HG02588 (cell line): Measurements from ENCODE around the gene IFI6.
A peak's percentile ranks its signal among the peaks of the same experiment; 100 is the strongest.

Experiments used
- ATAC-seq: cut with Tn5 transposase; IDR thresholded peaks from one replicate; pipeline ENCODE4 v1.9.1; 2021; ENCODE audit warnings: mild to moderate bottlenecking, moderate library complexity; ENCODE audit not compliant: unreplicated experiment

Gene IFI6

DNA sequence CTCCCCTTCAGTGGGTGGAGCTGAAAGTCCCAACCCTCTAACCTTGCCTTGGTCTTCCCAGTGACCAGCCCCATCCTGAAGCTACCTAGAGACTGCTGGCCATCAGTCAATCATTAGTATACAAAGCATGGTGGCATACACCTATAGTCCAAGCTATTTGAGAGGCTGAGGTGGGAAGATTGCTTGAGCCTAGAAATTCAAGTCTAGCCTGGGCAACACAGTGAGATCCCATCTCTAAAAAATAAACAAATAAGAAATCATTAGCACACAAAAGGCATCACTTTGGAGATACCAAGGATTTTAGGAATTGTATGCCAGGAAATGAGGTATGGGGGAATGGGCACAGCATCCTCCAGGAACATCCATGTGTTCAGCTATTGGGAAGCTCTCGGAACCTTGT lies 4.4 kb upstream of the IFI6 start:
- ATAC-seq = no peak

DNA sequence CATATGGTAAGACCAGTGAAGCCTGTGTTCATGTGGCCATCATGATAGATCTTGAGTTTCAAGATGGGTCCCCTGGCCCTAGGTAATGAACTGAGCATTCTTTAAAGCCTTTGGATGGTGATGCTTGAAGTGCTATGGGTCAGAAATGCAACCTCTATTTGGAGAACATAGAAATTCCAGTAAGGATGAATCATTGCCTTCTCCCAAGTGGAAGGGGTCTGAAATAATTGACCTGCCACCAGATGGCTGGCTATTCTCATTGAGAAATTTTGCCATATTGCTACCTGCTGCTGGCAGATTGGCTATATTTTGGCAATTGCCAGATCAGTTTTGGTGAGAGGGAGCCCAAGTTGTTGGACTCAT lies 739 bp upstream of the IFI6 start:
- ATAC-seq = no peak

DNA sequence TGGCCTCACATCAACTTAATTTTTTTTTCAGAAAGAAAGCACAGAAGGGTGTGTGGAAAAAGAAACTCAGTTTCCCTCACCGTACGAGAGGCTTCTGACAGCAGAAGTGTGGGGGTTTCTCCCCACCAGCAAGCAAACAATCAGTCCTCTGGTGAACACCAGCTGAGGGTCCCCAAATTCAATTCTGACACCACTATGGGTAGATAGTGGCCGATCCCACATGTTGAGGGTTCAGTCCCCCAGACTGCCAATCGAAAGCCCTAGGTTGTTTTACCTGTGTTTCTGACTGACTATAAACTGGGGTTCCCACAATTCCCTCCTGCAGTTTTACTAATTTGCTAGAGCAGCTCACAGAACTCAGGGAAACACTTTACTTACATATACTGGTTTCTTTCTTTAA lies 2.1 kb downstream of the IFI6 start:
- no peak for ATAC-seq

DNA sequence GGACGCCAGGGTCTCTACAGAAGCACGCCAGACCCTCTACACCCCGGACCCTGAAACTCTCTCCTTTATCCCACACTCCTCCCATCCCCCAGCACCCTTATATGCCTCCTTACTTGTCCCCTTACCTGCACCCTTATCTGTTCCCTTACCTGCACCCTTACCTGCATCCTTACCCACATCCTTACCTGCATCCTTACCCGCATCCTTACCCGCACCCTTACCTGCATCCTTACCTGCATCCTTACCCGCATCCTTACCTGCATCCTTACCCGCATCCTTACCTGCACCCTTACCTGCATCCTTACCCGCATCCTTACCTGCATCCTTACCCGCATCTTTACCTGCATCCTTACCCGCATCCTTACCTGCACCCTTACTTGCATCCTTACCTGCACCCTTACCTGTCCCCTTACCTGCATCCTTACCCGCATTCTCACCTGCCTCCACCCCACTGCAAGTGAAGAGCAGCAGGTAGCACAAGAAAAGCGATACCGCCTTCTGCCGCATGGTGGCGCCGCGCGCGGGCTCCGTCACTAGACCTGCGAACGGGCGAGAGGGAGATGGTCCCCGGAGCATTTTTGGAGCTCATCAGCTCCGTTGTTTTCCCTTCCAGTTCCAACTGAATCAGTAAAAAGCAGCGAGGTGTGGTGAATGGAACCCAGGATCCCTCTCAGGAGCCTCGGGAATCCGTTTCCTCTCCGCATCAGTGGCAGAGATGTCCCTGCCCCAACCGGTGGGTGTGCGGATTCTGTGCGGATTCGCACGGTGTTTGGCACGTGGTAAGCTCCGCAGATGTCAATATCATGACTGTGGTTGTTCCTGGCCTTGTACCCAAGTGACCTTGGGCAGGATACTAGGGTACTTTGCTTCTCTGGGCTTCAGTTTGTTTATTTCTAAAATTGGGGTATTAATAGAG lies 2.9 kb downstream of the IFI6 start:
- ATAC-seq = no peak

DNA sequence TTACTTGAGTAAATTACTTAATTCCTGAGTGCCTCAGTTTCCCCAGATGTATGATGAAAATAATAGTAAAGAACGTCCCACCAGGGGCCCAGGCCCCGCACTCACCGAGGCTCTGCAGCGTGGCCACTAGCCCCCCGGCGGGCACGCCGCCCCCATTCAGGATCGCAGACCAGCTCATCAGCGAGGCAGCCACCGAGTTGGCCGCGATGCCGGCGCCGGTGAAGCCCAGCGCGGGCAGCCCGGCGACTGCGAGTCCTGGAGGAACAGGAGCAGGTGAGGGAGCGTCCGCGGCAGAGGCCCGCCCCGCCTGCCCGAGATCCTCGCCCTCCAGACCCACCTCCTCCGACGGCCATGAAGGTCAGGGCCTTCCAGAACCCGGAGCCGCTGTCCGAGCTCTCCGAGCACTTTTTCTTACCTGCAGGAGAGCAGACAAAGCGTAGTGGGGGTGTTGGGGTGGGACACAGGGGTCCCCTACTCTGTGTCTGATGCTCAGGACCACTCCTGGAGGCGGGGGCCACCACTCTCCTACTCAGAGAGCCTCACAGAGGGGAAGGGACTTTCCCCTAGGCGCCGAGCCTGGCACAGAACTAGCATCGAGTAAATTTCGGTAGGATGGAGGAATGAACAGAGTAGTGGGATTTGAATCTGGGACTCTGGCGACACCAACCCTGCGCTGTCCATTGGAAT lies 3.7 kb downstream of the IFI6 start:
- ATAC-seq = no peak

DNA sequence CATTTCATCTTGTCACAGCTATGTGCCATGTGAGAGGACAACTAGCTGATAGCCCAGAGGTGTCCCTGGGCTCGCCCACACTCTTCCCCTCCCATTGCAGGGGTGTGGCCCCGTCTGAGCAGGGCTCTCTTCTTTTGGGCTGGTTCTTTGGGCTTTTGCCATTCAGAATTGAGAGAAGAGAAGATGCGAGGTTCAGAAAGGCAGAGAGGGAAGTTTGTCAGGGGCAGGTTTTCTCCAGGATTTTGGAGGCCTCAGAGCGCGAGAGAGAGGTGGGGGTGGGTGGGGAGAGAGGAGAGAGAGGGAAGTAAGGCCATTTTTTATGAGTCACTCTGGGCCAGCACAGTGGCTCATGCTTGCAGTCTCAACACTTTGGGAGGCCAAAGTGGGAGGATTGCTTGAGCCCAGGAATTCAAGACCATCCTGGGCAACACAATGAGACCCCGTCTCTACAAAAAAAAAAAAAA lies 5.2 kb downstream of the IFI6 start:
- ATAC-seq = no peak

DNA sequence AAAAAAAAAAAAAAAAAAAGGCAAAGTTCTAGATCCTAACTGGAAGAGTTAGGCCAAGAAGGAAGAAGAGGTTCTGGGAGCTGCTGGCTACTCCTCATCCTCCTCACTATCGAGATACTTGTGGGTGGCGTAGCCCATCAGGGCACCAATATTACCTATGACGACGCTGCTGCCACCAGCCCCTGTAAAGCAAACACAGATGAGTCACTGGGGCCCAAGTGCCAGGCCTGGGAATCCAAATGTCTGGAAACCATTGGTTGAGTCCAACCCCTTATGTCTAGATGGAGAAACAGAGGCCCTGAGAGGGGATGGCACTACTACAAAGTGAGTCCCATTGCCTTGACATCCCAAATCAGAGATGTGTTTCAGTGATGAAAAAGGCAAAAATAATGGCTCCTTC lies 5.7 kb downstream of the IFI6 start:
- no peak for ATAC-seq

DNA sequence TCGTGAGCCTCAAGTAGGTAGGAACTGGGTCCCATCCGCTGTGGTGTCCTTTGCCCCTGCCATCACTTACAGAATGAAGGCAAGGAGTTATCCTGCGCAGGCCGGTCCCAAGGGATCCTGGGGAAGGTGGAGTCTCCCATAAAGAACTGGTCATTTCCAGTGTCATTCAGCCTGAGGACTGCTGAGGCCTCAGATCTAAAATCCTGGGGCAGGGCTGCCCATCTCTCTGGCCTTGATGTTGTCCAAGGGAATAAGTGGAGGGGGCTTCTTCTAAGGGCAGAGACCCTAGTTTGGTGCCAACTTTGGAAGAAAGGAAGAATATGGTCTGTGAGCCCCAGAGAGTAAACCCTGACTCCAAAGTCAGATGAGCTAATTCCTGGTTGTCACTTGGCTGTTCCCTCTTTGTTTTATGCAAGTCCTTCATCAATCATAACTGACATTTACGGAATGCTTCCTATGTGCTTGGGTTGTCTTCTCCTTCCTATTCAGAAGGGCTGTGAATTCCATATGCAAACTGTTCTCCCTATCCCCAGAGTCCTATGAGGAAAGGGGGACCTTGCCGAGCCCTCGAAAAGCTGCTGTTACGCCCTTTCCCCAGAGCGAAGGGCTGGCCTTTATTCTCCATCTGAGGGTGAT lies 6.9 kb downstream of the IFI6 start:
- no peak for ATAC-seq

DNA sequence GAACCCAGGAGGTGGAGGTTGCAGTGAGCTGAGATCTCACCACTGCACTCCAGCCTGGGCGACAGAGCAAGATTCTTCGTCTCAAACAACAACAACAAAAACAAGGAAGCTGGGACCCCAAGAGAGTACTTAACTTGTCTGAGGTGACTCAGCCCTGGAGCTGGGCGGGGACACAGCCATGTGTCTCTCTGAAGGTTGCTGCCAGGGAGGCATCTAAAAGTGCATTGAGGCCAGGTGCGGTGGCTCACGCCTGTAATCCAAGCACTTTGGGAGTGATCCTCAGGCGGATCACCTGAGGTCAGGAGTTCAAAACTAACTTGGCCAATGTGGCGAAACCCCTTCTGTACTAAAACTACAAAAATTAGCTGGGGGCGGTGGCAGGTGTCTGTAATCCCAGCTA lies 7.7 kb downstream of the IFI6 start:
- no peak for ATAC-seq

DNA sequence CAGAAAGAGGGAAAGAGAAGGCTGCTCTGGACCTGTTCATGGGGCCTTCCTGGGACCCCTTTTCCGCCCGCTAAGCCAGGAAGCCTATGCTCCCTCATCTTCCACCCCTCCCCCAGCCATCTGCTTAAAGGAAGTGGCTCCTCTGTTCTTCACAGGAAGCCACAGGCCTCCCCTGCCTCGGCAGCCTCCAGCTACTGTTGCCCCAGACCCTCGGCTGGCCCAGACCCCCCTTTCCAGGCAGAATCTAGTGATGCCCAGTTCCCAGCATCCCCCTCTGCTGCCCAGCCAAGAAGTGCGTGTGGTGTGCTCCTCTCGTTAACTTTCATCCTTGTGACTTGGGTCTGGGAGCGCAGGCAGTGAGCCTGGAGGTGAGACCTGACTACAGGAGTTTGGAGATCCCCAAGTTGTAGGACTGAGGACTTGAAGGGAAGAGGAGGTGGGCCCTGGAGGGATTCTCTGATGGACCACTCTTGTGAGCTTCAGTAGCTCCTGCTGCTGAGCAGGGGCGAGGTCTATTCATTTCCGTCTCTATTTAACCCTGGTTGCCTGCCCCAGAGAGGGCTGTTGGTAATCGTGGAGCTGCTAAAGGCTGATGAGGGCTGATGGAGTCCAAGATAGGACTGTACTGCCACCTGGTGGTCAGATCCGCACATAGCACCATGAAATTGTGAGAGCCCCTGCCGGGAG lies 9.1 kb downstream of the IFI6 start:
- no peak for ATAC-seq

DNA sequence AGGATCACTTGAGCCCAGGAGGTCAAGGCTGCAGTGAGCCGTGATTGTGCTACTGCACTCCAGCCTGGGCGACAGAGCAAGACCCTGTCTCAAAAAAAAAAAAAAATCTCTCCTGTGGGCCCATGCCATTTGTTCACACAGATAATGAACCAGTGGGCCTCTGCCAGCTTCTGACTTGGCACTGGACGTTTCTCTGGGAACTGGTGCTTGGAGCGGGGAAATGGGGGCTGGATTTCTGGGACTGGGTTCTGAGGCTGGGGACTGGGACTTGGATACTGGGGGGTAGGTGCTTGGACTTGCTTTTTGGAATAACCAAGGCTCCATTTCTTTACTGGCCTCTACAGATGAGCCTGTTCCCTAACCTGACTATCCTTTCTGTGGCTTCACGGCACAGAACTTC lies 9.7 kb downstream of the IFI6 start:
- ATAC-seq = no peak

DNA sequence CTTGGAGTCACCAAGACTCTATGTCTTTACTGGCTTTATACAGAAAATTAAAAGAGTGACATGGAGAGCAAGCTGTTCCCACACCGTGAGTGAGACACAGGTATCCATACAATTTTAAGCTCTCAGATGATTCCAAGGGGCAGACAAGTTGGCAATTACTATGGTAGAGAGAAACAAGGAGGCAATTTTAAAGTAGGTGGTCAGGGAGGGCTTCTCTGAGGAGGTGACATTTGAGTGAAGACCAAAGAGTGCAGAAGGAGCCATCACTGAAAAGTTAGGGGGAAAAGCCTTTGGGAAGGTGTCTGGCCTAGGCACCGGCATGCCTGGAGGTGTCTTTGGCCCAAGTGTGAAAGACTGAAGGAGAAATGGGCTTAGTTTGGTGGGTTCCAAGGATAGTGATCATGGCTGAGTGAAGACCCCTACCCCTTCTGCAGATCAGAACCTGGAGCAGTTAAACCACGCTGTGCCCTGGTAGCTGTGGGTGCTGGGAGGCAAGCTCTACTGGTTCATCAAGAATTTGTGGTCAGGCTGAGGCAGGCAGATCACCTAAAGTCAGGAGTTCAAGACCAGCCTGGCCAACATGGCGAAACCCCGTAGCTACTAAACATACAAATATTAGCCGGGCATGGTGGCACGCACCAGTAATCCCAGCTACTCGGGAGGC lies 10.4 kb downstream of the IFI6 start:
- no peak for ATAC-seq

DNA sequence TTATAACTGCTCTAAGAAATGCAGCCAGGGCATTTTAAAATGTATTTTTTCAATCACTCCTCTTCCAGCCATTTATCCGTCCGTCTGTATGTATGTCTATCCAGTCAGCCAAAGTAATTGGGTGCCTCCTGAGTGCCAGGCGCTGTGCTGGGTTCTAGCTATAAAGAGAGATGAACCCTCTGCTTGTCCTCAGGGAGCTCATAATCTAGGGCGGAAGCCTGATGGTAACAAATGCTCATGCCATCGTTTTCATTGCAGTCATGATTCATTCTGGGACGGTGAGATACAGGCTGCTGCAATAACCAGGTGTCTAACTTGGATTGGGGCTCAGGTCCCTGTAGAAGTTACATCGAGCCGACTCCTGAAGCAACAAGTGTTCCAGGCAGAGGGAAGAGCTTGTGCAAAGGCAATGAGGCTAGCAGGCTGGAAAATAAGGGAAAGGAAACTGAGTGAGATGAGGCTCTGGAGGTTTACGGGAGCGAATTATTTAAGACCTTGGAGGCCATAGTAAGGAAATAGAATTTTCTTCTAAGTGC lies 11.6 kb downstream of the IFI6 start:
- ATAC-seq = no peak

DNA sequence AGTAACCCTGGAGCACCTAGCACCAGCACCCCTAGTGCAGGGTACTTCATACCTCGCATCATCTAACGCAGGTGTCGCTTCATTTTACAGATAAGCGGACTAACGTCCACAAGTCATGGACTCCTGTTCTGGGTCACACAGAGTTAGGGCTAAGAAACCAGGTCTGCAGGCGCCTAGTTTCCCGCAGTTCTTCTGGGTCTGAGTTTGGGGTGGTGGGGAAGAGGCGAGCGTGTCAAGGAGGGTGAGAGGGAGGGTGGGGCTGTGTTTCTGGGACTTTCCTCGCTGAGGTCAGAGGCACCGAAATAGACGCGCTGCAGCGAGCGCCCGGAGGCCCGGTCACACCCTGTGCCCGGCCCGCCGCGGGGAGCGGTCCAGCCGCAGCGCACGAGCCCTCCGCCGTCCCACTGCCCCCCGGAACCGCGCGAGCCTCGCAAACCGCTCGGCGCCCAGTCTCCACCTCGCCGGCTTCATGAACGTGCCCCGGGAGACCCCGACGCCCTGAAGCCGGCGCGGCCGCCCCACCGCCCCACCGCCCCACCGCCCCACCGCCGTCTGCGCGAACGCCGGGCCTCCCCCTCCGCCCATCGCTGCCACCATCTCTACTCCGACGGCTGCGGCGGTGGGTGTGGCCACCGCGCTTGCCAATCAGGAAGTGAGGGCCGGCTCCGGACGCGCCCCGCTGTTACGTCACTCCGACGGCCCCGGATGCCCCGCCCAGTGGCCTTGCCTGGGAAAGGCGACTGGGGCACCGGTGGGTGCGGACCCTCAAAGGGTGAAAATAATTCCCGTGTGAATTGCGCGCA lies 12.3 kb downstream of the IFI6 start:
- ATAC-seq = peak; percentile 66

DNA sequence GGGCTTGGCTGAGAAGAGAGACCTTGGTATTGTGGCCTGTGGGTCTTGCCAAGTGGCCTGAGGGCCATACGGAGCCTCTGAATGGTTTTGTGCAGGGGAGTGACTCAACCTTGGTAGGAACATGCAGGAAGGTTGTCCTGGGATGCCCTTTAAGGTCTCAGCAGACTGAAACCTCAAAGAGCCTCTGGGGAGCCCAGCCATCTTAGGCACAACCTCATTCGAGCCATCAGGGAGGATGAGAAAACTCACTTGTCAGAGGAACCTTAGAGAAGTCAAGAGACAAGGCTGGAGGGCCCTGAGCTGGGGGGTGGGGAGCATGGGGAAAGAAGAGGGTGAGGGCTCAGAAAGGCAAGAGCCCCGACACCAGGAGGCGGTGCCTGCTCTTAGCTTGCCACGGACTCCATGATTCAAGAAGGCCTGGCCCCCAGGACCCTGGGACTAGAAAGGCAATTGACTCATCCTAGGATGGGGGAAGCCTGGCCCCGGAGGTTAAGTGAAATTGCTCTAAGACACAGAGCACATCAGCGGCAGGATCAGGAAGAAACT lies 13.0 kb downstream of the IFI6 start:
- ATAC-seq = peak; percentile 11

DNA sequence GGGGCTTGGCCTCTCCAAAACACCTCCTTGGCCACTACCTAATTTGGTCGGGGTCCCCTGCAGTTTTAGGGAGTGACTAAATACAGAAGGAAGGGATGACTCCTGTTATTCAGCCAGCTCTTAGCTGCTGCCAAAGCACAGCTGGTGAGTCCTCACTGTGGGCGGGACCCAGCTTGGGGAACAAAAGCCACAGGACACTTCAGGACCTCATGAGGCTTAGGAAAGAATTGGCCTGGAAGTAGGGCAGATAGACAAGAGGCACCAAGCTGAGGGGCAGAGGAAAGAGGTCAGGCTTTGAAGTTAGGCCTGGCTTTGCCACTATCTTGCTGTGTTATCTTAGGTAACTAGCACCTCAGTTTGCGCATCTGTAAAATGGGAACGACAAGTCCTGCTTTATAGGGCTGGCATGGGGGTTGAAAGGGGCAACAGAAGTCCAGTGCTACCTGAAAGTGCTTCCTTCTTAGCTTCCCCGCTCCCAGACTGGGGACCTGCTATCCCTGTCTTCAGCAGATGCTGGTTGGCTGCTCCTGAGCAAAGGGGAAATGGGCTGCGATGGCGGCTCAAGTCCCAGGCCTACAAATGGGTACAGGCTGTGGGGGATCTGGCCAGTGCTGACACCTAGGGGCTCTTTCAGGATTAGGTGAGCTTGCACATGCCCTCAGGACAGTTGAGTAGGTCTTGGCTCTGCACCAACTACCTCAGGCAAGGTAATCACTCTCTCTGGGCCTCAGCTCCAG lies 15.7 kb downstream of the IFI6 start:
- ATAC-seq = no peak

DNA sequence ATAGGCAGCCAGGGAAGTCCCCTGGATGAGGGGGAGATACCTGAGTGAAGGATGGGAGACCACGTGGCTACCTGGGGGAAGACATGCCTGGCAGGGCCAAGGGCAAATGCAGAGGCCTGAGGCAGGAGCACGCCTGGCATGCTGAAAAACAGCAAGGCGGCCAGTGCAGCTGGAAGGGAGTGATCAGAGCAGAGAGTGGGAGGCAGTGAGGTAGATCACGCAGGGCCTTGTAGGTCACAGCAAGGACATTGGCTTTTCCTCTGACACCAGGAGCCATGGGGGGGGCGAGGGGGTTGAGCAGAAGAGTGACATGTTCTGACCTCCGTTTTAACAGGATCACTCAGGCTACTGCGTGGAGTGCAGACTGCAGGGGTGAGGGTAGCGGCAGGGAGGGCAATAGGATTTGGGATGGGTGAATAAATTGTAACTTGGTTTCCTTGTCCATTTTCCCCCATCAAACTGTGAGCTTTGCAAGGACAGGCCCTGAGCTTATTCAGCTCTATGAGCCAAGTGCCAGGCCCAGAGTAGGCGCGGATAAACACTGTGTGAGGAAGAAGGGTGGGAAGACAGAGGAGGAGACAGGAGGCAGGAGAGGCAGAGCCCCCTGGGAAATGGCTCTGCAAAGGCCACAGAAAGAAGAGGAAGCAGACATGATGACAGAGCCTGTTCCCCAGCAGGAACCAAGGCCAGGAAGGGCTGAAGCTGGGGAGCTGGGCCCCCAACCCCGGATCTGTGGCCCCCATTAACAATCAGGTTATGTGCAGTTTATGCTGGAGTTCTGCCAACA lies 16.6 kb downstream of the IFI6 start:
- no peak for ATAC-seq
